Measurements from ENCODE around the gene UBE2D1.

DNA sequence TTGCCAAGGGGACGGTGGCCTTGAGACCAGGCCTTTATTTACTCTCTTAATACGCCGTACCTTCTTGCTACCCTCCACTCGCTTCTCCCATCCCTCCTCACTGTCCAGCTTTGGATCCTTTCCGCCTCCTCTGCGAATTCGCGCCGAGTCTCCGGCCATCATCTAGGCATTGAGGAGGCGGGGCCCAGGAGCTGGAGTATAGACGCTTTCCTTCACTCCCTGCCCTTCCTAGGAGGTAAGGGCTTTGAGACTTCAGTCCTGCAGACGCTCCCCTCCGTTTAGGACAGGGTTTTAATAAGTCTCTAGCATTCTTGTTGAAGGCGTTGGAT lies 50.9 kb downstream of the UBE2D1 start:
- TF ChIP-seq POLR2AphosphoS5 (IDR thresholded peaks at IDR 0.05) (no peak), CTCF (IDR thresholded peaks at IDR 0.05) (no peak), POLR2A (IDR thresholded peaks at IDR 0.05) (no peak)

All from prostate gland (tissue), 2 donors.